GM21381 (cell line): Measurements from ENCODE around the gene RAB8A.

Source experiments
- ATAC-seq: cut with Tn5 transposase; IDR thresholded peaks from one replicate; pipeline ENCODE4 v1.9.1; 2021; ENCODE audit warnings: mild to moderate bottlenecking, moderate library complexity; ENCODE audit not compliant: unreplicated experiment

The RAB8A gene

DNA sequence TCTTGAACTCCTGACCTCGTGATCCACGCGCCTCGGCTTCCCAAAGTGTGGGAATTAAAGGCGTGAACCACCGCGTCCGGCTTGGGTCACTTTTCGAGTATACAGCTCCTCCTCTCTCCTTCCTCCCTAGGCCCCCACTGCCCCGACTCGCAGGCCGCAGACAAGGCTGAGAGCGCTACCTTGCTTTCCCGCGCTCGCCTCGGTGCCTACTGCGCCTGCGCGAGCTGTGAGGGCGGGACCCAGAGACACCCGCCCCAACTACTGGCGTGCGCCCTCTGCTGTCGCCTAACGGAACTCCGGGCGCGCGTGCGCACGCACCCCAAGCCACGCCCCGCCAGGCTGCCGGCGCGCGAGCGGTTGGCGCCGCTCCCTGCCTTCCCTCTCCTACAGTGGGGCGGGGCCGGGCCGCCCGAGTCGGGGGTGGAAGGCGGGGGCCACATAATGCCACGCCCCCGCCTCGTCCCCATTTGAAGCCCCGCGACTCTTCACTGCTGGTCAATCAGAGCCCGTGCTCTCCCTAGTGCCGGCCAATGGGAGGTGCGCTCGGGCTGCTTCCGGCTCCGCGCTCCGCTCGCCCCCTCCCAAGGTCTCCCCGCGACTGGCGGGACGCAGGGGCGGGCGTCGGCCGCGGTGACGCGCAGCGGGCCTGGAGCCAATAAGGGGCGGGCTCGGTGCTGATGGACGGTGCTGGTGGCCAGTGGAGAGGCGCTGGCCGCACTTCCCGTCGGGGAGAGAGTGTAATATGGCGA, at the start of gene RAB8A:
Gene RAB8A, plus strand, starts transcription at position 730 of the 749 bp plus-strand sequence. Its CDS starts 13 bp downstream, at position 743.
- peak; percentile 87 for ATAC-seq

- no peak for ATAC-seq
Measured at GRCh38 chr19:16061943-16062342, 49.7 kb upstream of the RAB8A start.

DNA sequence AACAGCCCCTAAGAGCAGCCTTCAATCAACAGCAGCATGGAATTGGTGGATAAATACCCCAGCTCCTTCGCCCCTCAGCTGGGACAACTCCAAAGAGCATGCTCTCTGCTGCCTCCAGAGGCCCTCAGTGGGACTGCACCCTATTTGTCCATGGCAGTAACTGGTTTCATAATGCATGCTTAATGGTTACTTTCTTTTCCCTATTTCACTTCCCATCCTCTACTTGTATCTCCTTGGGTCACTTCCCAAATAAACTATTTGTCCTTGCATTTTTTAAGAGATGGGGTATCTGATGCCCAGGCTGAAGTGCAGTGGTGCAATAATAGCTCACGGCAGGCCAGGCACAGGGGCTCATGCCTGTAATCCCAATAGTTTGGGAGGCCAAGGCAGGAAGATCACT, 48.9 kb upstream of the RAB8A start:
- no peak for ATAC-seq

DNA sequence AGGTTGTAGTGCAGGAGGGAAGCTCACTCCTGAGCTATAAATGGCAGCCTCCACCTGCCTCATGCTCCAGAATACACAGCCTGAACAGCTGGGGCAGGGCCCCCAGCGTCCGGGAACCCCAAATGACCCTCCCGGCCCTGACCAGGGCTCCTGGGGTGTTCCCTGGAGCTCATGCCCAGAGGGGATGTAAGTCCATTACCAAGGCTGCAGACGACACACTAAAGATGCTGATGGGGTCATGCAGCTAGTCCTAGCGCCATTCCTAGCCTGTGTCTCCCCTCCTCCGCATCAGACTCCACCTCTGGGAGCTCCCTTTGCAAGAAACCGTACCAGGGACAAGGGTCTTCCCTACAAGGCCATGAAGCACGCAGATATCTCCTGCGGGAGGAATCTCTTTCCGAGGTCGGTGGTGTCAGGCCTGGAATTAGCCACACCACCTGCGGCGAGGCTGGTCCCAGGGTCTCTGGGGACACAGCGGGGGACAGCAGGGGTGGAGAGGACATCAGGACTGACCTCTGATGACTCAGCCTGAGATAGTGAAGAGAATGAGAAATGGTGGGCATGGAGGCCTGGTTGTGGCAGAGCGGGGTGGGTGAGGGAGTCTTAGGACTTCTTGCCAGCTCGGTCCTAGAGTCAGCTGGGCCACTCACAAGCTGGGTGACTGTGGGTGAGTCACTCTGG, 47.3 kb upstream of the RAB8A start:
- ATAC-seq, result no peak

- no peak for ATAC-seq
Measured at GRCh38 chr19:16066611-16067104, 45.0 kb upstream of the RAB8A start.

DNA sequence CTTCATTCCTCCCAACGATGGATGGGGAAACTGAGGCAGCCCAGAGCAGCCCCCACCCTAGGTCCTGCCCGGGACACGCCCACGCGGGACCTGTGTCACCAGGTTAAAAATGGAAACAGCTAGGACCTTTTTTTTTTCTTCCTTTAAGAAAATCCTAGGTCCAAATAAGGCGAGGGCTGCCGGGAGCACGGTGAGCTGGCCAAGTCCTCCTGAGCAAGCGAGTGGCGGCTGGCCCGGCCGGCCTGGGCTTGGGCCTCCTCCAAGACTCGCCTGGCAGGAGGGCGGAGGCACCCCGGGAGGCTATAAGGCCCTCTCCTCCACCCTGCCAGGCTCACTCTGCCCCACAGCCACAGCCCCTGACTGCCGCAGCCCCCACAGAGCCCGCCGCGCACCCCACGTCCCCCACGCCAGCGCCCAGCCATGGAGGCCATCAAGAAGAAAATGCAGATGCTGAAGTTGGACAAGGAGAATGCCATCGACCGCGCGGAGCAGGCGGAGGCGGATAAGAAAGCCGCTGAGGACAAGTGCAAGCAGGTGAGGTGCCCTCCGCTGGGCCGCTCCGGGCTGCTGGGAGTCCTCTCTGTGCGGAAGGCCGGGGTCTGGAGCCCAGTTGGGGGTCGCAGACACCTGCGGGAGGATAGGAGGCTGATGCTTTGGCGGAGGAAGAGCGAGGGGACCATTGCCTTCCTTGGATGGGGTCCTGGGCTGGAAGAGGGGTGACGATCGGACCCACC, 44.3 kb upstream of the RAB8A start:
- no peak for ATAC-seq

DNA sequence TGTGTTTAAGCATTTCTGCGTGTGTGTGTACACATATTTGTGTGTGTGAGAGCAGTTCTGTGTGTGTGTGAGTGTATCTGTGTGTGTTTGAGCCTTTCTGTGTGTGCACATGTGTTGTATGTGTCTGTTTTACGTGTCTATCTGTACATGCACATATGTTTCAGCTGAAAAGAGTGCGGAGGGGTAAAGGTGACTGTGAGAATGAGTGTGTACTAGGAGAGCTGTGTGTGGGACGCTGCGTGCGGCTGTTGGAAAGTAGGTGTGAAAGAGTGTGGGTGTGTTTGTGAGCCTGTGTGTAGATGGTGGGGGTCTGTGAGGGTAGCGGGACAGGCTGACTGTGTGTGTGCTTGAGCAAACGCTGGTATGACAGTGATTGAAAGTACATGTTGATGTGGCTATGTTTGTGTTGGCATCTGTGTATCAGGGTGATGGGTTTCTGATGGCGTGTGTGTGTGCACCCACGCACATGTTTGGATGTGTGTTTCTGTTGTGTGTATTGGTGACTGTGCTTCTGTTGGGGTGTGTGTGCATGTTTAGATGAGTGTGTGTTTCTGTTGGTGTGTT, 42.9 kb upstream of the RAB8A start:
- no peak for ATAC-seq

DNA sequence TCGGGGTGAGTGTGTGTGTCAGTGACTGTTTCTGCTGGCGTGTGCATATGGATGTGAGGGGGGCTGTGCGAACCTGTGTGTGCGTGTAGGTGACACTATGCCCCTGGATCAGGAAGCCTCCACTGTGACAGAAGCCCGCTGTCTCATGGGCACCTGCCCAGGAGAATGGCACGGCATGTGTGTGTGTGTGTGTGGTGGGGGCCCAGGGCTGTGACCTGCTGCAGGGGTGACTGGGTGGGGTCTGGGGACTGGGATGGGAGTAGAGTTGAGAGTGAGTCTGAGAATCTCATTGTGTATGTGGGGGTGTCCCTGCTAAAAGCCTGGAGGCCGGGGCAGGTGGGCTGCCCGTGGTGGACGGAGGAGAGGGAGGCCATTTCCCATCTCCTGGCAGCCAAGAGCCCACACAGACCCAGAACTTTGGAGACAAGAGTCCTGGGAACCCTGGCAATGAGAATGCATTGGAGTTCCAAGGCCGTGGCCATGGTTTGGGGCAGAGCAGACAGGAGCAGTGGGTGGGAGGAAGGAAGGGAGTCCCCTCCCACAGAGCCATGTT, 41.8 kb upstream of the RAB8A start:
- no peak for ATAC-seq

DNA sequence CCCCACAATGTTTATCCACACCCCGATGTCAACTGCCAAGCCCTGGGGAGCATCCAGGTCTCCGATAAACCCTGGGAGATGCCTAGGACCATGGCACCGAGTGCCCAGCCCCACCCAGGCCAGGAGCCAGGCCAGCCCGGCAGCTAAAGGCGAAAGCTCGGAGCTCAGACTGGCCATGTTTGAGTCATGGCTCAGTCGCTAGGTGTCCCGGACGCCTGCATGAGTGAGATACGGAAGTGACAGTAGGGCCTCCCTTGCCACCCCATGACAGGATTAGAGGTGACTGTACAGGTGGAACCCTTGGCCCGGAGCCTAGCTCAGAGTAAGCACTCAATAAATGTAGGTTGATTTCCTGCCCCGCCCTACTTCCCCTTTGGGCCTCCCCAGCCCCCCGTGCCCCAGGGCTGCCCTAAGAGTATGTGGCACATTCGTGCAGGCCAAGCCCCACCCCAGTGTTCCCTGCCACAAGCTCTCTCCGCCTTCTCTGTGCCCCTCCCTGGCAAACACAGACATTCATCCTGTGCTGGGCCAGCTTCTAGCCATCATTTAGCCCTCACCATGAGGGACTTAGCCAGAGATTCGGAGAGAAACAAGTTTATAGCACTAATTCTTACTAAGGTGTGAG, 41.2 kb upstream of the RAB8A start:
- no peak for ATAC-seq

GRCh38 chr19:16071072-16071691, 40.5 kb upstream of the RAB8A start:
- no peak for ATAC-seq

DNA sequence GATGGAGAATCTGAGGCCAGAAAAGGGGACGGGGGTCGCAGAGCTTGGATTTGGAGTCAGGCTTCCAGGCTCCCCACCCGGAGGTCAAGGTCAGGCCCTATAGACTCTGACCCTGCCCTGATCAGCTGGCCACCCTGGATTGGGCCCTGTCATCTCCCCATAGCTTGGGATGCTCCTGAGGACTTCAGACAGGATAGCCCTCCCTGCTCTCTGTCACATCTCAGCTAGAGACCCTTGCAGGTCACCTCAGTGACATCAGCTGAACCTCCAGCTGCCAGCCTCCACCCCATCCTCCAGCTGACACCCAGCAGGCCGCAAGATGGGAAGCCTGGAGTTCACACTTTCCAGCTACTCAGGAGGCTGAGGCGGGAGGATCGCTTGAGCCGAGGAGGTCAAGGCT, 38.2 kb upstream of the RAB8A start:
- ATAC-seq, result no peak

- no peak for ATAC-seq
Measured at GRCh38 chr19:16073988-16074387, 37.7 kb upstream of the RAB8A start.

GRCh38 chr19:16074488-16075365, 37.0 kb upstream of the RAB8A start:
- ATAC-seq, result no peak

- no peak for ATAC-seq
Measured at GRCh38 chr19:16075430-16076153, 36.1 kb upstream of the RAB8A start.

DNA sequence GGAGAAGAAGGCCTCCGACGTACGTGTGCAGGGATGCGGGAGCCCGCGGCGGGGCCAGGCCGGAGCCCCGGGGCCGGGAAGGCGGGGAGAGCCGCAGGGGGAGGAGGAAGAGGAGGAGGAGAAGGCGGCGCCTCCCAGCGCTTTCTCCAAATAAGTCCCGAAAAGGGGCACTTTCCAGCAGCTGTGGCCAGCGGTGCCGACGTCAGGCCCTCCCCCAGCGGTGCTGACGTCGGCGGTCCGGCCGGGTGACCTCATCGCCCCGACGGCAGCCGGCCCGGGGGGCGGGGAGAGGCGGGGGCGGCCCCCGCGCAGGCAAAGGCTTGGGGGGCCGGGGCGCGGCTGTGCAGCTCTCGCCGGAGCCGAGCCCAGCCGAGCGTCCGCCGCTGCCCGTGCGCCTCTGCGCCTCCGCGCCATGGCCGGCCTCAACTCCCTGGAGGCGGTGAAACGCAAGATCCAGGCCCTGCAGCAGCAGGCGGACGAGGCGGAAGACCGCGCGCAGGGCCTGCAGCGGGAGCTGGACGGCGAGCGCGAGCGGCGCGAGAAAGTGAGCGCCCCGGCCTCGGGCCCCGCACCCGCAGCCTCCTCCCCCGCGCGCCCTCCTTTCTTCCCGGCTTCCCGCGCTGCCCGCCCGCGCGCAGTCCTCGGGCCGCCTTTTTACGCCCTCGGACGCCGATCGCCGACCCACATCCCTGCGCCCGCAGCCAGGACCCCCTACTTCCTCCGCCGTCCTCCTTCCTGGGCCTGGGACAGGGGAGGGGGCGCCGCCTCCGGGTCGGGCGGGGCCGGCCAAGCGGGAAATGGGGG, 35.3 kb upstream of the RAB8A start, which contains the start of gene TPM4:
Gene TPM4, plus strand, starts transcription at position 342 of the 804 bp plus-strand sequence. Its CDS starts 71 bp downstream, at position 413.
- ATAC-seq, result peak; percentile 61

DNA sequence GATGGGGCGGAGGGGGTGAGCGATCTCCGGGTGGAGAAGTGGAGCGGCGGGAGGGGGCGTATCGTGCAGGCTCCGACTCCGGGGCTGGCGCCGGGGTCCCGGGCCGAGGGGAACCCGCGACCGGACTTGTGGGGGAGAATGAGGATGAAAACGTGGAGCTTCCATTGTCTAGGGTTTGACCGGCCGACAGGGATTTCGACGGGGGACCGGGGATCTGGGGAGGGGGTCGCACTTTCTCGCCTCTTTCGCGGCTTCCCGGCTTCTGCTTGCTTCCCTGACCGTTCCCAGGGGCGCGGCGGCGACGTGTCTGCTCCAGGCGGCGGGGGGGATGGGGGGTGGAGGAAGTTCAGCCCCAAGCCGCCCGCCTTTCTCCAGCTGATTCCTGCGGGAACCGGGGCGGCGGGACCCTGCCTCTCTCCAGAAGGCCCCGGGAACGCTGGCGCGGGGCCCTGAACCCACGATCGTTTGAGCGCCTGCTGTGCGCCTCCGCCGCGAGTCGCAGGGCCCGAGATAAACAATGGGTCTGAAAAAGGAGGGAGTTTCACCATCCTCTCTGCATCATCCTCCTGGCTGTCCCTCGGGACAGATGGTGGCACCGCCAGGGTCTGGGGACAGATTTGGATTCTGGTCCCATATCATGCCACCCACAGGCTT, 34.6 kb upstream of the RAB8A start:
- ATAC-seq, result no peak
